Measurements from ENCODE around the gene ITGBL1.

ITGBL1 gene

GRCh38 chr13:101570410-101570809 is 117.9 kb downstream of the ITGBL1 start:
- no peak for DNase-seq

DNA sequence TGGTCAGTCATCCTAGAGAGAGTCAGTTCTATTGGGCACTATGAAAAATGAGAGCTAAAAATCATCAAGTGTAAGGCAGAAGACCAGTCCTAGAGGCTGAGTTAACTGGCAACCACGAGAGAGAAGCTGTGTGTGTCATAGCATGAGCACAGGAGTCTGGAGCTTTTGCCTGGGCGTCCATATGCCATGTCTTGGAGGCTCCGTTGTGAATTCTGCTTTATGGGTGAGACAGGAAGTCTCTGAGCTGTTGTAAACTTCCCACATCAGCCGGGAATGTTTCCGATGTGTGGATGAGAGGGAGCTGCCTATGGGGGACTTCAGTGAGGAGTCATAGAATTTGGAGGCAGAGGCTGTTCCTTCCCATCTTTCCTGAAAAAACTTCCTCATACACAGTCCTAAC is 120.0 kb downstream of the ITGBL1 start:
- no peak for DNase-seq

GRCh38 chr13:101575581-101575980 is 123.1 kb downstream of the ITGBL1 start:
- no peak for DNase-seq

DNA sequence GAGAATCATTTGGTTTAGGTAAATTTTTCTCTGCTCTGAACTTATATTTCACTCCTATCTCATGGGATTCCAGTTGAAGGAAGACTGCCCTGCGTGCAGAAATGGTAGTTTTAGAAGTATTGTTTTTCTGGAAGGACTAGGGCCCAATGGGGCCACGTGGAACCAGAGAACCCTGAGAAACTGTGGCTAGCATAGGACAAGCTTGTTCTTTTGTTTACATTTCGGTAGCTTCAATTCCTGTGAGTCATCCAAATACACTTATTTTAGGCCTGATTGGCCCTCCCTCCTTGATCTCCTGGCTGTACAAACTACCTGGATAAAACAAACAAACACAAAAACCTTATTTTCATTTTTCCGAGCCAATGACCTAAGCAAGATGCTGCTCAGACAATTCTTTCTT is 124.0 kb downstream of the ITGBL1 start:
- DNase-seq, result no peak

DNA sequence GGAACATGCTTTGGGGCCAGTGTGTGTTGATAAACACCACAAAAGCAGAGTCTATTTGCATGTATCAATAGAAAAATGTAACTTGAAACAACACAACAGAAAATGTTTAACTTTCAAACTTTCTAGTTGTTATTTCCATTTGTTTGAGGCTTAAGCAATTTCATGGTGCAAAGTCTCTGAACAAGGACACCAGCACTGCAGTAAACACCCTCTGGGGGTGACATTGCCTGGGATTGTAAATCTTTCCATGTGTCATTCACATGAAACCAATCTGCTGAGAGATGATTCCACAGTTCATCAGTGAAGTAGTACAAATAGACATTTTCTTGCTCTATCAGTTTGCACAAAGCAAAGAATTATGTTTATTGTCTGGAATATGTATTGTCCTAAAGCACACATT is 124.5 kb downstream of the ITGBL1 start:
- no peak for DNase-seq

DNA sequence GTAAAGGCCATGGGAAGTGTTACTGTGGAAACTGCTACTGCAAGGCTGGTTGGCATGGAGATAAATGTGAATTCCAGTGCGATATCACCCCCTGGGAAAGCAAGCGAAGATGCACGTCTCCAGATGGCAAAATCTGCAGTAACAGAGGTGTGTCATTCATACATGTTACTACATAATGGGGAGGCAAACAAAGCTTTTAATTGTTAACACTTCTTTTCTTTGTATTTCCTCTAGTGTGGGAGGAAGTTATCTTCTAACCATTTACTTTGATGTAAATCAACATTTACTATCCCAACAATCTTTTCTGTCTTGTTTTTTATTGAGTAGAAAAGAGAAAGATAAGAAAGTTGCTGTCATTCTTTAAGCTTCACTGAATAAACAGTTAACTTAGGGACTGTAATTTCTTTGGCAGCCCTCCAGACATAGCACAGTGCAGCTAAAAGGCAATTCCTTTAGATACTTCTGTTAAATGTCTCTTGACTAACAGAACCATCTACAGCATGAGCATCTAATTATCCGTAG is 126.9 kb downstream of the ITGBL1 start:
- DNase-seq, result no peak

DNA sequence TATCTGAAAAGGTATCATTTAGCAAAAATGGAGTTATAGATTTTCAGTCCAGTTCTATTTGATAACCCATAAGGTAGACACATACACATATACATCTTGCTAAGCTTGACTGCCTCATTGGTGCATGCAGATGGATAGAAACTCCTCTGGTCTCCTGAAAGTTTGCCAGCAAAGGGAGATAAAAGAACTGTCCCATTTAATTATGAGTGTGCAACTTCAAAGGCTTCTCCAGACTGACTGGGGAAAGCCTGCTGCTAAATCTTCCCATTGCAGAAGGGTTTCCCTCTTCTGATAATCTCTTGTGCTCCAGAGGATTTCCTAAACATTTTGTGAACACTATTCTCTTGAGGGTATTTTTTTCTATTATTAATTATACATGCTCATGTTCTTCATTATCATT is 131.9 kb downstream of the ITGBL1 start:
- DNase-seq, result no peak

DNA sequence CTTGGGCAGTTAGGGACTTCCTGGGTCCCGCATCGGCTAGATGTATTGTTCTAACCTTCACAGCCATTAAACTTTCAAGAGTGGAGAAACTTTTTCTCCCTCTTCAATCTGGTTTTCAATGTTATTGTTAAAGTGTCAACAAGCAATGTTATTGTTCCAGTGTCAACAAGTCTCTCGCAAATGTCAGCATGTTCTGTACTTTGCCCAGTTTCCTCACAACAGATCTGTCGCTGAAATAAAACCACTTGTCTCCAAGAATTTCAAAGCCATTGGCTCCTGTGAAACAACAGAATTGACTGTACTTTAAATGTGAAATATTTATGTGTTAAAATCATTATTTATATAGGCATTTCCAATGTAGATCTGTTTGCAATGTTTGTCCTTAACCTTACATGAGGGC is 138.0 kb downstream of the ITGBL1 start:
- DNase-seq, result no peak

- no peak for DNase-seq
Observed at GRCh38 chr13:101594936-101595335, 142.5 kb downstream of the ITGBL1 start.

DNA sequence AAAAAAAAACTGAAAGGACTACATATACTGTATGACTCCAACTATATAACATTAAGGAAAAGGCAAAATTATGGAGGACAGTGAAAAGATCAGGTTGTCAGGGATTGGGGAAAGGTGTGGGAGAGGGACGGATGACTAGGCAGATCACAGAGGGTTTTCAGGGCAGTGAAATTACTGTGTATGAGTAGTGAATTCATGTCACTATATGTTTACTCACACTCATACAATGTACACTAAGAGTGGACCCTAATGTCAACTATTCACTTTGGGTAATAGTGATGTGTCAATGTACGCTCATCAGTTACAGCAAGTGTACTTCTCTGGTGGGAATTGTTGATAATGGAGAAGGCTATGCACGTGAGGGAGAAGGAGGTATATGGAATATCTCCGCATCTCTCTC is 144.3 kb downstream of the ITGBL1 start:
- no peak for DNase-seq

DNA sequence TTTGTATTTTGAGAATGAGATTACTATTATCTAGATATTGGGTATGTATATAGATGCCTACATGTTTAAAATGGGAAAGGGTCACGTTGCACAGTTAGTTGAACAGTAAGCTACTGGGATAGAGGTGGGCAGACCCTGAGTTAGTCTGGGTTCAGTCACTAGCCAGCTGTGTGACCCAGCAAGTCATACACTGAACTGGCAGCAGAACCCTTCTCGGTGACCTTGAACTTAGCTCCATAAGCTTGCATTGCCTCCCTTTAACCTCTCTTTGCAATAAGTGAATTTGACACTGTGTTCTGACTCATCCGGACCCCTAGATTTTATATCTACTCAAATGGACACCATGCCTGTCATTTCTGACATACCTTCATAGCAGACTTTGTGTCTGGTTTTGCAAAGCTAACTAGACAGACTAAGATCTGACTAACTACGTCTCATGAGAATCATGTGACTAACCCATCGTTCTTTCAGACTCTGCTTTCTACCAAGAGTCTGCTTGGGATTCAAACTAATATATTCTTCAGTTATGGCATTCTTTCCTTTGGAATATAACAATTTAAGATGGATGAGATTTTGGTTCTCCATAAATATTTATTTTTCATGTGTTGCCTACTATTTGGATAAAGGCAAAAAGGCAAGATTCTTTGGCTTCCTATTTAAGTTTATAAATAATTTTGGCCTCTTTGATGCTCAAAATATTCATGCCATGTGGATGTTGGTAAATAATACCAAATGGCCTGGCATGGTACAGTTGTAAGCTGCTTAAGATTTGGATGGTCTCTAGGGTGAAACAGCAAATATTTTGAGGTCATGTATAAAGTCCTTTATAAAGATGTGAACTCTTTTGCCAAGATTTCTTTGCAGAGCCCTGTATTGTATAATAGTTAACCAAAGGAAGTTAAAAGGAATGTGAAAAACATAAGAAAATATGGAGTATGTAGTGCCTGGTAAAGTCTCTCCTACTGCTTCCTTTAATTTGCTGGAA is 159.3 kb downstream of the ITGBL1 start:
- no peak for DNase-seq

- no peak for DNase-seq
Observed at GRCh38 chr13:101612735-101613134, 160.3 kb downstream of the ITGBL1 start.

- no peak for DNase-seq
Observed at GRCh38 chr13:101614491-101614890, 162.0 kb downstream of the ITGBL1 start.

DNA sequence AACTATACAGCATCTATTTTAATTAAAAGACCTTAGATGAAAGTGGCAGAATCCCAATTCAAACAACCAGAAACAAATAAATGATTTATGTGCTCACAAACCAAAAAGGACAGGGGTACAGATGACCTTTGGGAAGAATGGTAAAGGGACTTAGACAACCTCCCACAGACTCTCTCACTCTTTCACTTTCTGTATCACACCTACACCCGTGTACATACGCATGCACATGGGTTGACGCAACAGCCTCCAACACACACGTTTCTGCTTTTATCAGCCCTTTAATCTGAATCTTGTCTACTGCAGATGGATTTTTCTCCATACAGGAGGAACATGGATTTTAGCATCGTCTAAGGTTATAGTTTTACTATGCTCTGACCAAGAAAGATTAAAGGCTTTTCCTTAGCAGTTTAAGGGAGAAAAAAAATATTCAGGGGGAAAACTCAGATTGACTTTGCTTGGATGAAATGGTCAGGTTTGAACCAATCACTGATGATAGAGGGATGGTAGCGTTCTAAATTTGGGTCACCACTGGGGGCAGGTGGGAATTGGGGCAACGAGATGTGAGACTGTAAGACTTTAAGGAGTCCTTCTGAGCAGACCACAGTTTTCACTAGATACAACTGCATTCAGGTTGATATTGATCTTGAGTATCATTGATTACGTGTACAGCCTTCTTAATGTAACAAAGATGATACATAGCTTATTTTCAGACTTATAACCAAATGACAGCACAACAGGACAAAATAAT is 166.1 kb downstream of the ITGBL1 start:
- peak; percentile 9 for DNase-seq

GRCh38 chr13:101621099-101621498 is 168.6 kb downstream of the ITGBL1 start:
- no peak for DNase-seq

DNA sequence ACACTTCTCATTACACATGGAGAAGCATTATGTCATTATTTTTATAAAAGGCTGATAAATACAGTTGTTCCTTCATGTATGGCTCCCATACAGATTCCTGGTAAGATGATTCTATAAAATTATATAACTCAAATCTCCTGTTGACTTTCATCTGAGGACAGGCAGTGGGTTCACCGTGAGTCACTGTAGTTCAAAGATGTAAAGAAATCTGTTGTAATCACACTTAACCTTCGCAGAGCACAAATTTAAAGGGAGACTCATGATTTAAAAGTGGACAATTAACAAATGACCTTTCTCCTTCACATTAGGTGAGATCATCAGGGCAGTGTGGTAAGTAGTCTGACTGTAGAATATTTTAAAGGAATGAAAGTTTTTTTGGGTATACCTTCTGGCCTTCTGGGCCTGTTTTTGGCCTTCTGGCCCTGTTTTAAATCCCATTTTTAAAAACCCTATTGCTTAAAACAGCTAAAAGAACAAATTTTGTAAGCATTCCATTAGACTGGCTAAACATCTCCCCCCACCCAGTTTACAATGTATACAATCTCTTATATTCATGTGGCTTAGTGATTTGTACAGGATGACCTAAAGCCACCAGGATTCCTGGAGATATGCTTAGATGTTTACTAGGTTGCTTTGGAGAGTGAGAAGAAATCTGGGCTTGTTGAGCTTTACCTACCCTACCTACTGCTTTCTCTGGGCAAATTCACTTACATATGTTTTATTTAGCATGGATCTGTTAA is 171.2 kb downstream of the ITGBL1 start:
- no peak for DNase-seq

DNA sequence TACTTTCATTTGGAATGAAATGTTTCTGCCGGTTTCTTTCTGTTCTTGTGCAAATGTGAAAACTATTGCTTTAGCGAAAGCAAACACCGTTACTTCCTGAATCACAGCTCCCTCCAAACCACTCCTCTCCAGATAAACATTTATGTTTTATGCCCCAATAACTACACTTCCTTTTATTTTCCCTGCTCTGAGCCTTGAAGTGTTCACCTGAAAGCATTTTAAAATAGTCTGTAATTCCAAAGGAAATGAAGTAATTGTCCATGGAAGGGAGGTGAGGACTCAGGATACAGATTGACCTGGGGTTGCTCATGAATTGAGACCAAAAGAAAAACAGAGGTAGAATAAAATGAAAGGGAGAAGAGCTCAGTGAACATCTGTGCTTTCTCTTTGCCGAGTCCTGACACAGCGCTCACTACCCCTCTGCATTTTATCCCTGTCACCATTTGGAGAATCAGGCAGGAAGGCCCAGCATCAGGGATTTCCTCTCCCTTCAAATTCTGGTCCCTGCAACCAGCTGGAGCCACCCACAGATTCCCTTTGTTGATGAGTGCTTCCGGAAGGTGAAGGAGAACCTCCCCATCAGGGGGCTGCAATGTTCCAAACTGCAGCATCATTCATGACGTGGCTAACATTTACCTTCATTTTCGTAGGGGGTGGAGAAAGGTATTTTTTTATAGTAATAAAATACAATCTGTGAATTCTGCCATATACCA is 171.9 kb downstream of the ITGBL1 start:
- DNase-seq, result no peak

DNA sequence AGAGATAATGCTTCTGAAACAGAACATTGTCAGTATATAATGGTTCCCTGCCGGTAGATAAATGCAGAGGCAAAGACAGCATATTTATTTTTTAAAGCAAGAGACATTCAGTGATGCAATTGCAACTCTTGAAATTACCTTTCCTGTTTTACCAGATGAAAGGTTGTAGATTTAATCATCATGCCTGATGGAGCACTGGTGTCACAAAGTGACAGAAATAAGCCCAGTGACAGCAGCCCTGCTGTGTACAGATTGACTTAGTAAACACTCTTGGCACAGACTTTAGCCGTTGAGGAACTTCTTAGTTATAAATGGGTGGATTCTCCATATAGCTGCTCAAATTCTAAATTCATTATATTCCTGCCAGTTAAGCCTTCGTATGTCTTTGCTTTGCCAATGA is 172.5 kb downstream of the ITGBL1 start:
- DNase-seq, result peak; percentile 30

GRCh38 chr13:101626925-101627555 is 174.6 kb downstream of the ITGBL1 start:
- DNase-seq, result peak; percentile 51

GRCh38 chr13:101627556-101627943 is 175.1 kb downstream of the ITGBL1 start:
- DNase-seq, result no peak

- no peak for DNase-seq
Observed at GRCh38 chr13:101628900-101629299, 176.4 kb downstream of the ITGBL1 start.

GRCh38 chr13:101631395-101631794 is 178.9 kb downstream of the ITGBL1 start:
- no peak for DNase-seq
